Ishikawa (cell line): ENCODE data around the gene PDCD2L.

Experiments
- CEBPB ChIP-seq: IDR thresholded peaks from 2 replicates; pipeline ENCODE4 v1.6.1; 2012
- CREB1 ChIP-seq: IDR thresholded peaks from 2 replicates; pipeline ENCODE4 v1.6.1; 2012; ENCODE audit warnings: low read depth
- EGR1 ChIP-seq: IDR thresholded peaks from 2 replicates; pipeline ENCODE4 v1.6.1; 2012
- EP300 ChIP-seq: IDR thresholded peaks from 2 replicates; pipeline ENCODE4 v1.6.1; 2012; ENCODE audit warnings: borderline replicate concordance
- FOXM1 ChIP-seq: IDR thresholded peaks from 2 replicates; pipeline ENCODE4 v1.6.1; 2012; ENCODE audit warnings: low read depth, borderline replicate concordance
- NFIC ChIP-seq: IDR thresholded peaks from 2 replicates; pipeline ENCODE4 v1.6.1; 2012
- RAD21 ChIP-seq: IDR thresholded peaks from 2 replicates; pipeline ENCODE4 v1.6.1; 2012; ENCODE audit warnings: low read depth
- TAF1 ChIP-seq: IDR thresholded peaks from 2 replicates; pipeline ENCODE4 v1.6.1; 2012; ENCODE audit warnings: low read depth, mild to moderate bottlenecking
- TCF12 ChIP-seq: IDR thresholded peaks from 2 replicates; pipeline ENCODE4 v1.6.1; 2012; ENCODE audit warnings: low read depth
- TEAD4 ChIP-seq: IDR thresholded peaks from 2 replicates; pipeline ENCODE4 v1.6.1; 2012
- YY1 ChIP-seq: IDR thresholded peaks from 2 replicates; pipeline ENCODE4 v1.6.1; 2012; ENCODE audit warnings: low read depth
- ZBTB7A ChIP-seq: IDR thresholded peaks from 2 replicates; pipeline ENCODE4 v1.6.1; 2012; ENCODE audit warnings: low read depth
- TF ChIP-seq, protein P1 (sequence below): IDR thresholded peaks from 2 replicates; pipeline ENCODE4 v1.6.1; 2012; ENCODE audit warnings: low read depth, mild to moderate bottlenecking
- TF ChIP-seq, protein P2 (sequence below): IDR thresholded peaks from 2 replicates; pipeline ENCODE4 v1.6.1; 2012
- TF ChIP-seq, protein P3 (sequence below): IDR thresholded peaks from 2 replicates; pipeline ENCODE4 v1.6.1; 2012

PDCD2L gene

DNA sequence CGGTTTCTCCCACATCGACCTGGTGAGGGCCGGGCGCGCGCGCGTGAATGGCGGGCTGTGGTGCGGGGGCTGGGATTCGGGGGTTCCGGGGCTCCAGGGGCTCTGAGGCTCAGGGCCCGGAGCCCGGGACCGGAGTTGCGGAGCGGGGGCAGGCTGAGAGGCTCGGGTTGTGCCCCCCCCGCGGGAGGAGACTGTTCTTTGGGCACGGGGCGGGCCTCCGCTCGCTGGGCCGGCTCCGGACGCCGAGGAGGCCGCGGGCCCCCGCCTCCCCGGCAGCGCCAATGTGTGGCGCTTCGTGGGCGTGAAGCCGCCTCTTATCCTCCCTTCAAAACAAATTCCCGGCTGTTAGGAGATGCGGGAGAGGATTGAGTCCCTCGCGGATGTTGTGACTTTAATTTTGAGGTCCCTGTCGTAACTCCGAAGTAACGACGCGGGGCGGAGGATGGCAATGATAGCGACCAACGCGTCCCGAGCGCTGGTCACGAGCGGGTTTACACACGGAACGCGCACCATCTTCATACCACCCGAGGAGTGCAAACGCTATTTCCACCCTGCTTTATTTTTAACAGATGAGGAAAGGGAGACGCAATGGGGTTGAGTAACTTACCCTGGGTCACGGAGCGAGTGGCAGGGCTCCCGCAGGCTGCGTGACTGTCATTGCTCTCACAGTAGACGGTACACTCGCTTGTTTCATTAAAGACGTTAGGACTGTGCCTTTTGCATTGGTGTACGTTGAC lies 24.5 kb downstream of the PDCD2L start:
- TF ChIP-seq, protein P1, sequence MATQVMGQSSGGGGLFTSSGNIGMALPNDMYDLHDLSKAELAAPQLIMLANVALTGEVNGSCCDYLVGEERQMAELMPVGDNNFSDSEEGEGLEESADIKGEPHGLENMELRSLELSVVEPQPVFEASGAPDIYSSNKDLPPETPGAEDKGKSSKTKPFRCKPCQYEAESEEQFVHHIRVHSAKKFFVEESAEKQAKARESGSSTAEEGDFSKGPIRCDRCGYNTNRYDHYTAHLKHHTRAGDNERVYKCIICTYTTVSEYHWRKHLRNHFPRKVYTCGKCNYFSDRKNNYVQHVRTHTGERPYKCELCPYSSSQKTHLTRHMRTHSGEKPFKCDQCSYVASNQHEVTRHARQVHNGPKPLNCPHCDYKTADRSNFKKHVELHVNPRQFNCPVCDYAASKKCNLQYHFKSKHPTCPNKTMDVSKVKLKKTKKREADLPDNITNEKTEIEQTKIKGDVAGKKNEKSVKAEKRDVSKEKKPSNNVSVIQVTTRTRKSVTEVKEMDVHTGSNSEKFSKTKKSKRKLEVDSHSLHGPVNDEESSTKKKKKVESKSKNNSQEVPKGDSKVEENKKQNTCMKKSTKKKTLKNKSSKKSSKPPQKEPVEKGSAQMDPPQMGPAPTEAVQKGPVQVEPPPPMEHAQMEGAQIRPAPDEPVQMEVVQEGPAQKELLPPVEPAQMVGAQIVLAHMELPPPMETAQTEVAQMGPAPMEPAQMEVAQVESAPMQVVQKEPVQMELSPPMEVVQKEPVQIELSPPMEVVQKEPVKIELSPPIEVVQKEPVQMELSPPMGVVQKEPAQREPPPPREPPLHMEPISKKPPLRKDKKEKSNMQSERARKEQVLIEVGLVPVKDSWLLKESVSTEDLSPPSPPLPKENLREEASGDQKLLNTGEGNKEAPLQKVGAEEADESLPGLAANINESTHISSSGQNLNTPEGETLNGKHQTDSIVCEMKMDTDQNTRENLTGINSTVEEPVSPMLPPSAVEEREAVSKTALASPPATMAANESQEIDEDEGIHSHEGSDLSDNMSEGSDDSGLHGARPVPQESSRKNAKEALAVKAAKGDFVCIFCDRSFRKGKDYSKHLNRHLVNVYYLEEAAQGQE, result no peak
- TF ChIP-seq EP300, result no peak
- no peak for TF ChIP-seq NFIC
- no peak for TF ChIP-seq CREB1
- no peak for TF ChIP-seq TEAD4
- no peak for TF ChIP-seq RAD21
- TF ChIP-seq TCF12, result no peak
- TF ChIP-seq, protein P2, sequence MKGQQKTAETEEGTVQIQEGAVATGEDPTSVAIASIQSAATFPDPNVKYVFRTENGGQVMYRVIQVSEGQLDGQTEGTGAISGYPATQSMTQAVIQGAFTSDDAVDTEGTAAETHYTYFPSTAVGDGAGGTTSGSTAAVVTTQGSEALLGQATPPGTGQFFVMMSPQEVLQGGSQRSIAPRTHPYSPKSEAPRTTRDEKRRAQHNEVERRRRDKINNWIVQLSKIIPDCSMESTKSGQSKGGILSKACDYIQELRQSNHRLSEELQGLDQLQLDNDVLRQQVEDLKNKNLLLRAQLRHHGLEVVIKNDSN, result no peak
- TF ChIP-seq FOXM1, result no peak
- no peak for TF ChIP-seq CEBPB
- TF ChIP-seq, protein P3, sequence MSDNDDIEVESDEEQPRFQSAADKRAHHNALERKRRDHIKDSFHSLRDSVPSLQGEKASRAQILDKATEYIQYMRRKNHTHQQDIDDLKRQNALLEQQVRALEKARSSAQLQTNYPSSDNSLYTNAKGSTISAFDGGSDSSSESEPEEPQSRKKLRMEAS, result no peak; the same call in 1 of the 2 replicates

DNA sequence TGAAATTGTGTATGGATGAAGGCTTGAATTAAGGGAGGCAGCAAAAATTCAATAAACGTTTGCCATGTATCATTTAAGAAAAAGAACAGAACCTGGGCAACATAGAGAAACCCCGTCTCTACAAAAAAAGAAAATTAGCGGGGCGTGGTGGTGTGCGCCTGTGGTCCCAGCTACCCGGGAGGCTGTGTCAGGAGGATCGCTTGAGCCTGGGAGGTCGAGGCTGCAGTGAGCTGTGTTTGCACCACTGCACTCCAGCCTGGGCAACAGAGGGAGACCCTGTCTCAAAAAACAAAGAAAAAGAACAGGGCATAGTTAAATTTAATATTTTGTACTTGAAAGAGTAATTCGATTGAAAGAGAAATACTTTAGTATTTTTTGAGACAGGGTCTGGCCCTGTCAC lies 25.4 kb downstream of the PDCD2L start:
- TF ChIP-seq RAD21, result no peak
- TF ChIP-seq NFIC, result no peak
- no peak for TF ChIP-seq YY1
- no peak for TF ChIP-seq EGR1
- no peak for TF ChIP-seq FOXM1
- TF ChIP-seq, protein P3, result no peak
- no peak for TF ChIP-seq CEBPB
- TF ChIP-seq, protein P1, result no peak
- no peak for TF ChIP-seq CREB1
- no peak for TF ChIP-seq TCF12
- TF ChIP-seq, protein P2, result no peak
- no peak for TF ChIP-seq TAF1
- no peak for TF ChIP-seq EP300
- no peak for TF ChIP-seq TEAD4
- no peak for TF ChIP-seq ZBTB7A

DNA sequence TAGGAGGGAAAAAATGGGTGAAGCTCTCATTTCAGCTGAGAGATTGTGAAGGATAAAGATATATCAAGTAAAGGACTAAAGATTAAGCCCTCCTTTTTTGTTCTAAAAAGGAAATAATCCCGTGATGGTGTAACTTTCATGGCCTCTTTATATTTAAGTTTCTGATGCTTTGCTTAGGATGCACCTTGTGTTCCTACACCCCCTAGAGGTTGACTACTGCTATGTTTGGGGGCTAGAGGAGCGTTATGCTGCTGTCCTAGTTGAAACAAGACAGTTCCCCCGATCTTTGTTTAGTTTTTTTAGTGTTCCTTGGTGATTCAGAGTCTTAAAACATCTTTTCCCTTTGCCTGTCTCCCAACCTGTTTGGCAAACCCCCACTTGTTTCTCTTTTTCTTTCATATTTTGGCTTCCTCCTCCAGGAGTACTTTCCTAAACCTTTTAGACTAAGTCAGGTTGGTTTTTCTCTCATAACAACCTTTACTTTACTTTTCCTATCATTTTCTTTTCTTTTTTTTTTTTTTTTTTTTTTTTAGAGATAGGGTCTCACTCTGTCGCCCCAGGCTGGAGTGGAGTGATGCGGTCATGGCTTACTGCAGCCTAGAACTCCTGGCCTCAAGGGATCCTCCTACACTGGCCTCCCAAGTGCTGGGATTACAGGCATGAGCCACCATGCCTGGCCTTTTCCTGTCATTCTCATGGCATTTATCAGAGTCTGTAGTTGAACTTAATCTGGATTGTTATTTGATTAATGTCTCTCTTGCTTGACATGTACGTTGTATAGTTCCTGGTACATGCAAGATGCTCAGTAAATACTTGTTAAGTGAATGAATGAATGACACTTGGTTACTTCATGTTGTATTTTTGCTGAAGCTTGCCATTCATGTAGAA lies 26.8 kb downstream of the PDCD2L start:
- TF ChIP-seq TAF1 (no peak), RAD21 (no peak), ZBTB7A (no peak), TCF12 (no peak), NFIC (no peak), TEAD4 (no peak), FOXM1 (no peak)
- TF ChIP-seq, protein P2, result no peak
- TF ChIP-seq, protein P3, result no peak
- TF ChIP-seq, protein P1, result no peak
